Head of caudate nucleus (tissue), 42 donors: ENCODE measurements around the gene ADAMTS5.

Experiments
- DNase-seq, 42 donors: peaks; one replicate each; pipeline versions ENCODE4 v3.0.0 to v3.0.0-alpha.2; 2020 to 2021; ENCODE audit warnings: mixed read lengths in 7 of 42
- intact Hi-C: fragments of 100-400 bp; cut with DNase I; formaldehyde crosslinking; loops from one replicate; pipeline ENCODE4 v1.15.0; 2022

Gene ADAMTS5

GRCh38 chr21:26912466-26912865 is 54.4 kb downstream of the ADAMTS5 start:
- intact Hi-C loops = no loop called here
- no peak for DNase-seq

GRCh38 chr21:26909972-26910371 is 56.9 kb downstream of the ADAMTS5 start:
- intact Hi-C loops = no loop called here
- DNase-seq = no peak

DNA sequence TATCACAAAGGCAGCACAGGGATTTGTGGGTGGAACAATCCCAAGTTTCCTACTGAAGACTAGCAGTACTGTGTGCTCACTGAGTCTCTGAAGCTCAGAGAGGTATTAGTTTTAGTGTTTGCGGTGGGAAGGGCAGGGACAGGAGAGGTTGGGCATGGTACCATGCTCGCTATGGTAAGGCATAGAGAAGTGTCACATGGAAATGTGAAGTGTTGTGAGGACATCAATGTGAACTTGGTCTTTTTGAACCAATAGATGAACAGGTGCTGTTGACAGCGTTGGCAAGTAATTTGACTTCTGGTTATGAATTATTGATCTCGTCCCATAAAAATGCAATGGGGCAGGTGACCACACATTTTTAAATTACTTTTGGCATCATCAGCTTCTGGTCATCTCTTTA is 65.9 kb downstream of the ADAMTS5 start:
- intact Hi-C loops = no loop called here
- DNase-seq = no peak

GRCh38 chr21:26892151-26892550 is 74.7 kb downstream of the ADAMTS5 start:
- intact Hi-C loops = no loop called here
- no peak for DNase-seq

- no peak for DNase-seq
- intact Hi-C loops = no loop called here
Observed at GRCh38 chr21:26888931-26889330, 78.0 kb downstream of the ADAMTS5 start.

GRCh38 chr21:26888256-26888655 is 78.6 kb downstream of the ADAMTS5 start:
- no peak for DNase-seq
- intact Hi-C loops = no loop called here

DNA sequence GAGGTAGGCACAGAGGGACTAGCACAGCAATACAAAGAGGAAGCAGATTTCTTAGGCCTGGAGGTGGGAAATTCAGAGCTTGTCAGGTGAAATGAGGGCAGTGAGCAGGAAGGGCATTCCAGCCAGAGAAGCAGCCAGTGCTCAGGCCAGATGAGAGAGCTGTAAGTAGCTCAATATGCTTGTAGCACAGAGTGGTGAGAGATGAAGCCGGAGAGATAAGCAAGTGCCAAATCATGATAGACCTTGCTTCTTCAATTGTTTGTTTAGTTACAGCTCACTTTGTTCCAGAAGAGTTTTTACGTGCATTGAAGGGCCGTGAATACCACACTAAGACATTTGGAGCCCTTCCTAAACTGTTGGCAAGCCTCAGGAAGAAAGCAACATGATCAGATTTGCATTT is 79.6 kb downstream of the ADAMTS5 start:
- intact Hi-C loops = no loop called here
- DNase-seq = no peak

- intact Hi-C loops = no loop called here
- DNase-seq = no peak
Observed at GRCh38 chr21:26884436-26884835, 82.5 kb downstream of the ADAMTS5 start.

DNA sequence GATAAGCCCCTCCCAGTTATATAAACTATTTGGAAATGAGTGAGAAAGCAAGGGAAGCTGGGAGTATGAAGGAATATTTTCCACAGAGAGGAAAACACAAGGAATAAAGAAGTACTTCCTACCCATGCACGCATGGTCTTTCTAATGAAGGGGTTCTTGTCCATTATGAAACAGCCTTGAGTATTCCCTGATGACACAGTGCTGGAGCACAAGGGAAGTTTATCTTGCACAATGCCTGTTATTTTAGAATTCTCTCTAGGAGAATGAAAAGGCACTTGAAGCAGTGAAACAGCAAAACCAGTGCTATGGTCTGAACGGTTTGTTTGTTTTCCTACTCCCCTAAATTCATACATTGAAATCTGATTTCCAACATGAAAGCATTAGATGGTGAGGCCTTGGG is 83.1 kb downstream of the ADAMTS5 start:
- intact Hi-C loops = no loop called here
- DNase-seq = no peak

DNA sequence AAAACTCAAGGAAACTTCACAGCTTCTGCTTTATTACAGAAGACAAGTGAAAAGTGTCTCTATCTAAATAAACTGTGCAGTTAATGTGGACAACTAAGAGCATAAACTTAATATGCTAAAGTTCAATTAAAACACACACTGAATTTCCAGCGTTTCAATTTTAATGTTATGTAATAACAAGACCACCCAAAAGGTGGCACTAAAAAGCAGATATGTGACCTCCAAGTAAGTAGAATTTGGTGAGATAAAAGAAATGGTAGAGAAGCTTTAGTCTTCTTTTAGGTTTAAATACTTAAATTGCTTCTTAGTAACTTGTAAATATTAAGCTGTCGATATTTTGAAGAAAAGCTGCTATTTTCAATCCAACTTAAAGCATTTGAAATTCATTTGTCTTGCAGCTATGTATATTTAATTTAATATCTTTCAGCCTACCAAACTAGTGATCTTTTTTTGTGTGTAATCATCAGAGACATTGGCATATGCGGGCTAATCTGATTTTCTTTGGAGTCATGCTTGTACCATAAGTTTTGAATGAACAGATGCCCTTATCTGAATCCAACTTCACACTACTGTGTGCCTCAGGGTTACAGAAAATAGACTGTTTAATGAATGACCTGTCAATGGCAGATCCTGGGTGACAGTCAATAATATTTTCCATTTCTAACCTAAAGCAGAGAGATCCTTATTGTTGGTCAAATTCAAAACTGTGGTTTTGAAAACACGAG is 85.2 kb downstream of the ADAMTS5 start:
- no peak for DNase-seq
- intact Hi-C loops = no loop called here

DNA sequence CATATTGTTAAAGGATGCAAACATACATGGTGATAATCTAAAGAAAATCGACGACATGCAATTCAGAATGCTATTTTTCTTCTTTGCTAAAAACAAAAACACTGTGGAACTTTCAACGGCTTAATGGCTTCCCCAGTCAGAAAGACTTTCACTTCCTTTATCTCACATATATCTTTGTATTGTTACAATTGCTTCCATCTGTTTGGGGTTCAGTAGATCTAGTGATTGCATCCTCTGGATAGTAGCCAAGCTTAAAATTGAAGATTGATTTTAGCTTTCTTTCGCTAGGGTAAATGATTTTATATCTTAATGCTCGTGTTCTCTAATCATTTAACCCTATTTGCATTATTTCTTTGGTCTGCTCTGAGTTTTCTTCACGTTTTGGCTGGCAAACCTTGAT is 89.9 kb downstream of the ADAMTS5 start:
- intact Hi-C loops = no loop called here

GRCh38 chr21:26874347-26874746 is 92.5 kb downstream of the ADAMTS5 start:
- intact Hi-C loops = no loop called here
- no peak for DNase-seq

More for the DNA sequence above, 89.9 kb downstream of the ADAMTS5 start:
- no peak for DNase-seq
